Testis (tissue), 2 donors: Measurements from ENCODE around the gene PRIMPOL.

ENCODE experiments used
- POLR2A ChIP-seq: fragments of 450-650 bp; IDR thresholded peaks from one replicate; pipeline ENCODE4 v1.6.1; 2017; ENCODE audit warnings: antibody characterized with exemption, mild to moderate bottlenecking, moderate library complexity
- TF ChIP-seq, protein P1 (sequence below), 3 experiments: fragments of 450-650 bp in 2 of 3; fragments of 200-600 bp in 1 of 3; sonication (generic) in 1 of 3; IDR thresholded peaks; one replicate each; pipeline ENCODE4 v1.5.1; 2016 to 2019; ENCODE audit warnings: antibody characterized with exemption in 3 of 3, mild to moderate bottlenecking in 2 of 3, moderate library complexity in 1 of 3

DNA sequence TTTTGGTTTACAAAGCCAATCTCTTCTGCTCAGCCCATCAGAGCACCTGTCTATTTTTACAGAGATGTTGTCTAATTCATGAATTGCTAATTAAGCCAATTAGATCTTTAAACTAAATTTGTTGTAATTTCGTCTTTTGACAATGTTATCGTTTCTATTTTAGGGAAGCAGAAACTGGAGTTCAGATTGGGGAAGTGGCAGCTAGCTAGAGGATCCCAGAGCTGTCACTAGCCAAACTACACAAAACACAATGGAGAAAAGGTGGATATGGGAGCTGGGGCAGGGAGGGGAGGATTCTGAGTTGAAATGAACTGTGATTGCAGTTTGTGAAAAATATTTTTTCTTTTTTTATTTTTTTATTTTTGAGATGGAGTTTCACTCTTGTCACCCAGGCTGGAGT, 36.1 kb upstream of the PRIMPOL start:
- TF ChIP-seq, protein P1, sequence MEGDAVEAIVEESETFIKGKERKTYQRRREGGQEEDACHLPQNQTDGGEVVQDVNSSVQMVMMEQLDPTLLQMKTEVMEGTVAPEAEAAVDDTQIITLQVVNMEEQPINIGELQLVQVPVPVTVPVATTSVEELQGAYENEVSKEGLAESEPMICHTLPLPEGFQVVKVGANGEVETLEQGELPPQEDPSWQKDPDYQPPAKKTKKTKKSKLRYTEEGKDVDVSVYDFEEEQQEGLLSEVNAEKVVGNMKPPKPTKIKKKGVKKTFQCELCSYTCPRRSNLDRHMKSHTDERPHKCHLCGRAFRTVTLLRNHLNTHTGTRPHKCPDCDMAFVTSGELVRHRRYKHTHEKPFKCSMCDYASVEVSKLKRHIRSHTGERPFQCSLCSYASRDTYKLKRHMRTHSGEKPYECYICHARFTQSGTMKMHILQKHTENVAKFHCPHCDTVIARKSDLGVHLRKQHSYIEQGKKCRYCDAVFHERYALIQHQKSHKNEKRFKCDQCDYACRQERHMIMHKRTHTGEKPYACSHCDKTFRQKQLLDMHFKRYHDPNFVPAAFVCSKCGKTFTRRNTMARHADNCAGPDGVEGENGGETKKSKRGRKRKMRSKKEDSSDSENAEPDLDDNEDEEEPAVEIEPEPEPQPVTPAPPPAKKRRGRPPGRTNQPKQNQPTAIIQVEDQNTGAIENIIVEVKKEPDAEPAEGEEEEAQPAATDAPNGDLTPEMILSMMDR (IDR thresholded peaks at IDR 0.05), result no peak
- TF ChIP-seq POLR2A, result no peak
